Fibroblast of lung (primary cell): ENCODE measurements around the gene NTRK2. TPM values are rescaled to one million over a fixed set of nuclear protein-coding genes. Genes with fewer than 3 reads are reported as not detected.
A peak's percentile ranks its signal among the peaks of the same experiment; 100 is the strongest.

ENCODE experiments used
- DNase-seq, 2 donors: peaks; one replicate each; pipeline versions ENCODE4 v3.0.0 to v3.0.0-alpha.2; 2010; ENCODE audit warnings: low read depth in 2 of 2
- H2AFZ ChIP-seq: 2 replicates; pipeline ENCODE4 v1.5.1; 2012; ENCODE audit warnings: low read length, control low read depth, inconsistent platforms
- H3K27ac ChIP-seq: 2 replicates; pipeline ENCODE4 v1.5.1; 2011; ENCODE audit warnings: low read length, control low read depth; ENCODE audit not compliant: insufficient read depth
- H3K27me3 ChIP-seq: 2 replicates; pipeline ENCODE4 v1.5.1; 2011; ENCODE audit warnings: mild to moderate bottlenecking, low read length; ENCODE audit not compliant: control insufficient read depth, insufficient read depth
- H3K36me3 ChIP-seq: 2 replicates; pipeline ENCODE4 v1.5.1; 2011; ENCODE audit warnings: low read length; ENCODE audit not compliant: control insufficient read depth, insufficient read depth
- H3K4me1 ChIP-seq: 2 replicates; pipeline ENCODE4 v1.5.1; 2011; ENCODE audit warnings: low read length; ENCODE audit not compliant: control insufficient read depth, insufficient read depth; ENCODE audit errors: extremely low read depth
- H3K4me2 ChIP-seq: 2 replicates; pipeline ENCODE4 v1.5.1; 2011; ENCODE audit warnings: low read length, control low read depth; ENCODE audit not compliant: insufficient read depth; ENCODE audit errors: extremely low read depth
- H3K4me3 ChIP-seq, 4 experiments: fragments of 200-600 bp in 1 of 4; sonication (generic) in 1 of 4; replicated peaks in 1 of 4; 2 replicates each; pipeline ENCODE4 v1.5.1; 2011 to 2016; ENCODE audit warnings: low read length in 4 of 4, low read depth in 3 of 4, mild to moderate bottlenecking in 3 of 4, control low read depth in 2 of 4, inconsistent platforms in 1 of 4, mixed read lengths in 1 of 4; ENCODE audit not compliant: insufficient read depth in 1 of 4; ENCODE audit errors: control extremely low read depth in 1 of 4
- H3K79me2 ChIP-seq: 2 replicates; pipeline ENCODE4 v1.5.1; 2012; ENCODE audit warnings: mild to moderate bottlenecking, low read length, inconsistent platforms; ENCODE audit not compliant: control insufficient read depth, insufficient read depth
- H3K9ac ChIP-seq: 2 replicates; pipeline ENCODE4 v1.5.1; 2011; ENCODE audit warnings: mild to moderate bottlenecking, low read length, control low read depth; ENCODE audit not compliant: insufficient read depth
- H3K9me3 ChIP-seq: 2 replicates; pipeline ENCODE4 v1.5.1; 2012; ENCODE audit warnings: low read depth, low read length; ENCODE audit not compliant: control insufficient read depth, insufficient read depth
- H4K20me1 ChIP-seq: 2 replicates; pipeline ENCODE4 v1.5.1; 2011; ENCODE audit warnings: low read length; ENCODE audit not compliant: control insufficient read depth, insufficient read depth; ENCODE audit errors: extremely low read depth
- EZH2 ChIP-seq: IDR thresholded peaks from 2 replicates; pipeline ENCODE4 v1.5.1; 2012; ENCODE audit warnings: low read length, control low read depth, mild to moderate bottlenecking; ENCODE audit errors: missing control alignments
- polyA plus RNA-seq, 2 donors: library from polyadenylated mRNA; depleted of rRNA in 1 of 2; stranded (reverse) in 1 of 2; unstranded in 1 of 2; fragments of >200 nt; gene quantifications; 2 replicates each; pipeline ENCODE4 v1.2.1, GENCODE V29; 2011 to 2012; ENCODE audit warnings: missing spikeins in 1 of 2
- total RNA-seq: library from RNA; depleted of rRNA; stranded (reverse); fragments of >200 nt; gene quantifications from 2 replicates; pipeline ENCODE4 v1.2.1, GENCODE V29; 2014
- TF ChIP-seq, protein P1 (sequence below), 2 donors: IDR thresholded peaks in 1 of 2; conservative IDR thresholded peaks in 1 of 2; 1 replicate in 1 of 2; 2 replicates in 1 of 2; pipeline ENCODE4 v1.5.1; 2011 to 2012; ENCODE audit warnings: low read length in 2 of 2, control low read depth in 1 of 2, inconsistent platforms in 1 of 2, low read depth in 1 of 2, mild to moderate bottlenecking in 1 of 2

Gene NTRK2
- total and polyA plus RNA-seq, 2 donors (not counting 1 experiment from before 2014, with no cell fraction given): 0.66 to 1.1 TPM

DNA sequence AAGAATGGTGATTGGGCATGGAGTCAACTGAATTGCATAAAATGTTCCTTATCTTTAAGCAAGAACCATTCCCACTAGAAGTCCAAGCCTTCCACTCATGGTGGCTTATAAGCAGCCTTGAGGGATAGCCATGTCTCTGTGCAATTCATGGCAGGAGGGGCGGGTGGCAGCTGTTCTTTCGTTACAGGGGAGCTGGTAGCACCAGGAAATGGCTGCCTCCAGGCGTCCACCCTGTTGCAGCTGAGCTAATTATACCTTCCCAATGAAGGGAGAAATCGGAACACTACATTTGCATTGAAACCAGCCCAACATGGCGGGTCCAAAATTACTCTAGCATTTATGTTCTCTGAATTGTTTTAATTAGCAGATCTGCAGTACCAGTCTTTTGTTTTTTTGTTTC is 289.8 kb downstream of the NTRK2 start:
- H3K9me3 ChIP-seq: no peaks in the 10 kb centered on the region

GRCh38 chr9:84966876-84967830 is 297.6 kb downstream of the NTRK2 start:
- no peak overlapping the region for H2AFZ ChIP-seq
- H3K79me2 ChIP-seq: no peaks in the 10 kb centered on the region
- H3K4me3 ChIP-seq: no peak overlapping the region
- H3K4me1 ChIP-seq: no peaks in the 10 kb centered on the region
- no peaks in the 10 kb centered on the region for H3K27me3 ChIP-seq
- H4K20me1 ChIP-seq: no peaks in the 10 kb centered on the region
- no peak overlapping the region for H3K4me2 ChIP-seq
- TF ChIP-seq, protein P1, sequence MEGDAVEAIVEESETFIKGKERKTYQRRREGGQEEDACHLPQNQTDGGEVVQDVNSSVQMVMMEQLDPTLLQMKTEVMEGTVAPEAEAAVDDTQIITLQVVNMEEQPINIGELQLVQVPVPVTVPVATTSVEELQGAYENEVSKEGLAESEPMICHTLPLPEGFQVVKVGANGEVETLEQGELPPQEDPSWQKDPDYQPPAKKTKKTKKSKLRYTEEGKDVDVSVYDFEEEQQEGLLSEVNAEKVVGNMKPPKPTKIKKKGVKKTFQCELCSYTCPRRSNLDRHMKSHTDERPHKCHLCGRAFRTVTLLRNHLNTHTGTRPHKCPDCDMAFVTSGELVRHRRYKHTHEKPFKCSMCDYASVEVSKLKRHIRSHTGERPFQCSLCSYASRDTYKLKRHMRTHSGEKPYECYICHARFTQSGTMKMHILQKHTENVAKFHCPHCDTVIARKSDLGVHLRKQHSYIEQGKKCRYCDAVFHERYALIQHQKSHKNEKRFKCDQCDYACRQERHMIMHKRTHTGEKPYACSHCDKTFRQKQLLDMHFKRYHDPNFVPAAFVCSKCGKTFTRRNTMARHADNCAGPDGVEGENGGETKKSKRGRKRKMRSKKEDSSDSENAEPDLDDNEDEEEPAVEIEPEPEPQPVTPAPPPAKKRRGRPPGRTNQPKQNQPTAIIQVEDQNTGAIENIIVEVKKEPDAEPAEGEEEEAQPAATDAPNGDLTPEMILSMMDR (conservative IDR thresholded peaks at IDR 0.05 in 1 of 2, IDR thresholded peaks at IDR 0.05 in 1 of 2; ENCODE audit: low read depth in 1 of 2, low read length in 2 of 2): no peak
- no peak for TF ChIP-seq EZH2
- H3K9me3 ChIP-seq: no peaks in the 10 kb centered on the region
- no peaks in the 10 kb centered on the region for H3K36me3 ChIP-seq
- H3K9ac ChIP-seq: no peak overlapping the region
- H3K27ac ChIP-seq: no peak overlapping the region
- no peak for DNase-seq

More for the DNA sequence above, 289.8 kb downstream of the NTRK2 start:
- Histone ChIP-seq H3K27ac (no peak overlapping the region), H4K20me1 (no peaks in the 10 kb centered on the region), H3K79me2 (no peaks in the 10 kb centered on the region), H3K9ac (no peak overlapping the region), H3K4me1 (no peaks in the 10 kb centered on the region), H2AFZ (no peak overlapping the region), H3K36me3 (no peaks in the 10 kb centered on the region), H3K27me3 (no peaks in the 10 kb centered on the region), H3K4me2 (no peak overlapping the region), H3K4me3 (no peak overlapping the region)
- no peak for TF ChIP-seq EZH2
- TF ChIP-seq, protein P1 (conservative IDR thresholded peaks at IDR 0.05 in 1 of 2, IDR thresholded peaks at IDR 0.05 in 1 of 2; ENCODE audit: low read depth in 1 of 2, low read length in 2 of 2): no peak
- no peak for DNase-seq

DNA sequence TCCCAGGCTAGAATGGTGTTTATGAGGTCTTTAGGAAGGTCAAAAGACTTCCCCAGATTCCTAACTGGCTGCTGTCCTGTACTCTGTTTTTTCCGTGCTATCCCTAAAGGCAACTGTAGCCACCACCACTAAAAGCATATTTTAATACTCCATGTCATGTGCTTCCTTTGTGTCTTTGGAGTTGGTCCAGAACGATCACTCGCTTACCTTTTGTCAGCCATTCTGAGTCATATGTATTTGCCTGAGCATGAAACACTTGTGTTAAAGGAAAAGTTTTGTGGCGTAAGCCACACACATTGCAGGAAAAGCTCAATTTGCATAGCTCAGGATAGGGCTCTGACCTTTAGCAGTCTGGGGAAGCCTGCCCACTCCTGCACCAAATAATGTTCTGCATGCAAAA is 299.6 kb downstream of the NTRK2 start:
- Histone ChIP-seq H2AFZ (no peak overlapping the region), H3K9ac (no peak overlapping the region), H3K27me3 (no peaks in the 10 kb centered on the region), H4K20me1 (no peaks in the 10 kb centered on the region), H3K4me3 (no peak overlapping the region), H3K79me2 (no peaks in the 10 kb centered on the region), H3K27ac (no peak overlapping the region), H3K4me1 (no peaks in the 10 kb centered on the region), H3K4me2 (no peak overlapping the region), H3K9me3 (no peaks in the 10 kb centered on the region), H3K36me3 (no peaks in the 10 kb centered on the region)
- peak in 1 of 2 donors; percentile 57 for DNase-seq
- TF ChIP-seq, protein P1 (conservative IDR thresholded peaks at IDR 0.05 in 1 of 2, IDR thresholded peaks at IDR 0.05 in 1 of 2; ENCODE audit: low read depth in 1 of 2, low read length in 2 of 2): no peak
- no peak for TF ChIP-seq EZH2
